Panc1 (cell line): ENCODE measurements around the gene XAF1. TPM values are rescaled to one million over a fixed set of nuclear protein-coding genes. Genes with fewer than 3 reads are reported as not detected.

Experiments
- ATAC-seq: fragments of 200-7000 bp; cut with Tn5 transposase; 2 replicates; pipeline ENCODE4 v1.9.1; 2020; ENCODE audit warnings: mild to moderate bottlenecking, moderate library complexity
- BruUV-seq: library from RNA; stranded (reverse); fragments of 400-500 nt; replicated peaks from 2 replicates; lab custom pipeline; 2021; lab: Mats Ljungman, UMichigan
- CTCF ChIA-PET: fragments of 300-600 bp; sonication (Branson Sonifier 250); formaldehyde crosslinking; loops from one replicate; lab custom pipeline; 2022; ENCODE audit warnings: antibody characterized with exemption; lab: Charles Lee
- POLR2A ChIA-PET: fragments of 300-600 bp; sonication (Branson Sonifier 250); formaldehyde crosslinking; loops from one replicate; lab custom pipeline; 2022; ENCODE audit warnings: antibody characterized with exemption; lab: Charles Lee
- DNase-seq: peaks from one replicate; pipeline ENCODE4 v3.0.0-alpha.2; 2010; ENCODE audit warnings: low read depth, low spot score
- H3K27ac ChIP-seq: 2 replicates; pipeline ENCODE4 v1.5.1; 2011; ENCODE audit warnings: mild to moderate bottlenecking, low read length, inconsistent platforms
- H3K27me3 ChIP-seq: fragments of 200-500 bp; sonication (Bioruptor generic); 2 replicates; pipeline ENCODE4 v1.6.0; 2014; ENCODE audit warnings: low read length, inconsistent platforms; ENCODE audit not compliant: control insufficient read depth, insufficient read depth
- H3K36me3 ChIP-seq: fragments of 200-500 bp; sonication (Bioruptor generic); 2 replicates; pipeline ENCODE4 v1.5.1; 2014; ENCODE audit warnings: inconsistent platforms, mild to moderate bottlenecking, low read length, moderate library complexity; ENCODE audit not compliant: control insufficient read depth, insufficient read depth
- H3K4me1 ChIP-seq: 2 replicates; pipeline ENCODE4 v1.5.1; 2011; ENCODE audit warnings: inconsistent platforms, mild to moderate bottlenecking, low read length, moderate library complexity; ENCODE audit not compliant: control insufficient read depth, insufficient read depth
- H3K4me3 ChIP-seq, 2 experiments: 2 replicates each; pipeline ENCODE4 v1.5.1; 2011 to 2012; ENCODE audit warnings: low read depth in 2 of 2, low read length in 2 of 2, mild to moderate bottlenecking in 2 of 2, inconsistent platforms in 1 of 2, moderate library complexity in 1 of 2
- H3K9me3 ChIP-seq: fragments of 200-500 bp; sonication (Bioruptor generic); 2 replicates; pipeline ENCODE4 v1.5.1; 2014; ENCODE audit warnings: low read depth, mild to moderate bottlenecking, inconsistent platforms, low read length, moderate library complexity; ENCODE audit not compliant: control insufficient read depth, insufficient read depth
- POLR2AphosphoS5 ChIP-seq: IDR thresholded peaks from 2 replicates; pipeline ENCODE4 v1.6.1; 2012; ENCODE audit warnings: mild to moderate bottlenecking, low read depth, low read length, moderate library complexity
- SIN3A ChIP-seq: IDR thresholded peaks from 2 replicates; pipeline ENCODE4 v1.6.1; 2012; ENCODE audit warnings: low read depth, mild to moderate bottlenecking, low read length, moderate library complexity, borderline replicate concordance; ENCODE audit not compliant: insufficient read depth
- TCF7L2 ChIP-seq: IDR thresholded peaks from 2 replicates; pipeline ENCODE4 v1.6.1; 2011; ENCODE audit warnings: mild to moderate bottlenecking, low read depth, low read length, inconsistent platforms
- in situ Hi-C: cut with HindIII; loops from 2 replicates; pipeline ENCODE4 v1.10.0; 2016; ENCODE audit warnings: low sequenced_read_pairs, low pct_unique_long_range_greater_than_20kb
- intact Hi-C: fragments of 100-400 bp; cut with micrococcal nuclease; formaldehyde crosslinking; loops from one replicate; pipeline ENCODE4 v1.10.0; 2022; ENCODE audit not compliant: unreplicated experiment
- total RNA-seq: library from RNA; stranded (reverse); gene quantifications from one replicate; pipeline ENCODE4 v1.2.1, GENCODE V29; 2021; ENCODE audit not compliant: unreplicated experiment
- TF ChIP-seq, protein P1 (sequence below): fragments of 450-650 bp; IDR thresholded peaks from 2 replicates; pipeline ENCODE4 v1.5.1; 2017; ENCODE audit warnings: mild to moderate bottlenecking
- TF ChIP-seq, protein P2 (sequence below), 2 experiments: IDR thresholded peaks; 2 replicates each; pipeline ENCODE4 v1.6.1; 2011 to 2012; ENCODE audit warnings: low read depth in 2 of 2, control low read depth in 1 of 2, low read length in 1 of 2, mild to moderate bottlenecking in 1 of 2, moderate library complexity in 1 of 2; ENCODE audit not compliant: insufficient read depth in 1 of 2

Gene XAF1
- total RNA-seq, 1 experiment from 2014 or later = 3.5 TPM

DNA sequence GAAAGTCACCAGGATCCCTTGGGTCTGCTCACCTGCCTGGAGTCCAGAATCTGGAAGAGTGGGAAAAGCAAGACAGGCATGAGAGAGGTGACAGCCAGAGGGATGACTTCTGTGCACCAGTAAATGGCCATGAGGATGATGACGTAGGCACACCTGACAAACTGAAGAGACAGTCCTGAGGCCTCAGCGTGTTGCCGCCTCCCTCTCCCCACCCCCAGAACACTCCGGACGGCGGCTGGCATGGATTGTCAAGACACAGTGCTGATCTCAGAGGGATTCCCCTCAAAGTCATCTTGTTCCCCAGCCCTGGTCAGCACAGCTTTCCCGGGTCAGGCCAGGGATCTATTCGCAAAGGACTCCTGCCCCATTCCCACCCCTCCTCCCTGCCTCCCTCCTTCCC lies 48.9 kb upstream of the XAF1 start:
- ATAC-seq = no peak
- H3K4me3 ChIP-seq = no peak overlapping the region
- H3K27me3 ChIP-seq = no peaks in the 10 kb centered on the region; the same call in 1 of the 2 replicates
- H3K4me1 ChIP-seq = no peaks in the 10 kb centered on the region
- no TSS peak for BruUV-seq
- ChIA-PET POLR2A (no interaction called here), CTCF (no interaction called here)
- no peak overlapping the region for H3K27ac ChIP-seq
- intact Hi-C loops = no loop called here
- TF ChIP-seq, protein P1, sequence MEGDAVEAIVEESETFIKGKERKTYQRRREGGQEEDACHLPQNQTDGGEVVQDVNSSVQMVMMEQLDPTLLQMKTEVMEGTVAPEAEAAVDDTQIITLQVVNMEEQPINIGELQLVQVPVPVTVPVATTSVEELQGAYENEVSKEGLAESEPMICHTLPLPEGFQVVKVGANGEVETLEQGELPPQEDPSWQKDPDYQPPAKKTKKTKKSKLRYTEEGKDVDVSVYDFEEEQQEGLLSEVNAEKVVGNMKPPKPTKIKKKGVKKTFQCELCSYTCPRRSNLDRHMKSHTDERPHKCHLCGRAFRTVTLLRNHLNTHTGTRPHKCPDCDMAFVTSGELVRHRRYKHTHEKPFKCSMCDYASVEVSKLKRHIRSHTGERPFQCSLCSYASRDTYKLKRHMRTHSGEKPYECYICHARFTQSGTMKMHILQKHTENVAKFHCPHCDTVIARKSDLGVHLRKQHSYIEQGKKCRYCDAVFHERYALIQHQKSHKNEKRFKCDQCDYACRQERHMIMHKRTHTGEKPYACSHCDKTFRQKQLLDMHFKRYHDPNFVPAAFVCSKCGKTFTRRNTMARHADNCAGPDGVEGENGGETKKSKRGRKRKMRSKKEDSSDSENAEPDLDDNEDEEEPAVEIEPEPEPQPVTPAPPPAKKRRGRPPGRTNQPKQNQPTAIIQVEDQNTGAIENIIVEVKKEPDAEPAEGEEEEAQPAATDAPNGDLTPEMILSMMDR = no peak
- TF ChIP-seq POLR2AphosphoS5 (no peak), TCF7L2 (no peak), SIN3A (no peak)
- TF ChIP-seq, protein P2, sequence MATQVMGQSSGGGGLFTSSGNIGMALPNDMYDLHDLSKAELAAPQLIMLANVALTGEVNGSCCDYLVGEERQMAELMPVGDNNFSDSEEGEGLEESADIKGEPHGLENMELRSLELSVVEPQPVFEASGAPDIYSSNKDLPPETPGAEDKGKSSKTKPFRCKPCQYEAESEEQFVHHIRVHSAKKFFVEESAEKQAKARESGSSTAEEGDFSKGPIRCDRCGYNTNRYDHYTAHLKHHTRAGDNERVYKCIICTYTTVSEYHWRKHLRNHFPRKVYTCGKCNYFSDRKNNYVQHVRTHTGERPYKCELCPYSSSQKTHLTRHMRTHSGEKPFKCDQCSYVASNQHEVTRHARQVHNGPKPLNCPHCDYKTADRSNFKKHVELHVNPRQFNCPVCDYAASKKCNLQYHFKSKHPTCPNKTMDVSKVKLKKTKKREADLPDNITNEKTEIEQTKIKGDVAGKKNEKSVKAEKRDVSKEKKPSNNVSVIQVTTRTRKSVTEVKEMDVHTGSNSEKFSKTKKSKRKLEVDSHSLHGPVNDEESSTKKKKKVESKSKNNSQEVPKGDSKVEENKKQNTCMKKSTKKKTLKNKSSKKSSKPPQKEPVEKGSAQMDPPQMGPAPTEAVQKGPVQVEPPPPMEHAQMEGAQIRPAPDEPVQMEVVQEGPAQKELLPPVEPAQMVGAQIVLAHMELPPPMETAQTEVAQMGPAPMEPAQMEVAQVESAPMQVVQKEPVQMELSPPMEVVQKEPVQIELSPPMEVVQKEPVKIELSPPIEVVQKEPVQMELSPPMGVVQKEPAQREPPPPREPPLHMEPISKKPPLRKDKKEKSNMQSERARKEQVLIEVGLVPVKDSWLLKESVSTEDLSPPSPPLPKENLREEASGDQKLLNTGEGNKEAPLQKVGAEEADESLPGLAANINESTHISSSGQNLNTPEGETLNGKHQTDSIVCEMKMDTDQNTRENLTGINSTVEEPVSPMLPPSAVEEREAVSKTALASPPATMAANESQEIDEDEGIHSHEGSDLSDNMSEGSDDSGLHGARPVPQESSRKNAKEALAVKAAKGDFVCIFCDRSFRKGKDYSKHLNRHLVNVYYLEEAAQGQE (IDR thresholded peaks at IDR 0.05; ENCODE audit: insufficient read depth in 1 of 2, low read depth in 2 of 2, low read length in 1 of 2) = no peak
- DNase-seq = no peak
- H3K9me3 ChIP-seq = no peaks in the 10 kb centered on the region
- no peaks in the 10 kb centered on the region for H3K36me3 ChIP-seq
- in situ Hi-C loops = no loop called here

DNA sequence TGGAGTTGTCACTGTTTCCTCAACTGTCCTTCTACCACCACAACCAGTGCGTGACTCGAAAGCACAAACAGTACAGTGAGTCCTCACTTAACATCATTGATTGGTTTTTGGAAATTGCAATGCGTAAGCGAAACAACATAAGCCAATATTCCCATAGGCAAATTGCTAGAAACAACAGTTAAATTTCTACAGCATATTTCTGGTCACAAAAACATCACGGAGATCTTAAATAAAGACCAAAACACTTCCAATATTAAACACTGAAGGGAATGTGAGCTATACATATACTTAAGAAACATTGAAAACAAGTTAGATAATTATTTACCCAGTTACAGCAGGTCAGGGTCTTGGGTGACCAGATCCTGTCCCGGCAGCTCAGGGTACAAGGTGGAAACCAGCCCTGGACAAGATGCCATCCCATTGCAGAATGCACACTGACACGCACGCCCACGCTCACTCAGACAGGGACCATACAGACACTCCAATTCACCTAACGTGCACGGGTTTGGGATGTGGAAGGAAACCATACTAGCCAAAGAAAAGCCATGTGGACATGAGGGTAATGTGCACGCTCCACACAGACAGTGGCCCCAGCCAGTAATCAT lies 47.4 kb upstream of the XAF1 start:
- CTCF ChIA-PET = no interaction called here
- ATAC-seq (no peak), DNase-seq (no peak)
- H3K9me3 ChIP-seq = no peaks in the 10 kb centered on the region
- H3K27ac ChIP-seq = no peak overlapping the region
- H3K27me3 ChIP-seq = no peaks in the 10 kb centered on the region; the same call in 1 of the 2 replicates
- no TSS peak for BruUV-seq
- no peak overlapping the region for H3K4me3 ChIP-seq
- TF ChIP-seq, protein P2 (IDR thresholded peaks at IDR 0.05; ENCODE audit: insufficient read depth in 1 of 2, low read depth in 2 of 2, low read length in 1 of 2) = no peak
- TF ChIP-seq SIN3A (no peak), TCF7L2 (no peak), POLR2AphosphoS5 (no peak)
- TF ChIP-seq, protein P1 = no peak
- H3K4me1 ChIP-seq = no peaks in the 10 kb centered on the region
- in situ Hi-C loops = no loop called here
- POLR2A ChIA-PET = no interaction called here
- intact Hi-C loops = no loop called here
- H3K36me3 ChIP-seq = no peaks in the 10 kb centered on the region
